Memory B cell (primary cell): Measurements from ENCODE around the gene WSB2.
A peak's percentile ranks its signal among the peaks of the same experiment; 100 is the strongest.
"Not testable (repeated sequence)": the region's sequence is repeated elsewhere in the genome, so short reads cannot be mapped to it uniquely, and the experiment has no call there.

ENCODE experiments used
- ATAC-seq: fragments of 150-1000 bp; cut with Tn5 transposase; 2 replicates; pipeline ENCODE4 v1.10.0; 2021; ENCODE audit warnings: low read depth, mild to moderate bottlenecking, moderate library complexity
- DNase-seq, 2 donors: peaks; one replicate each; pipeline ENCODE4 v3.0.0; 2022; ENCODE audit warnings: low spot score in 2 of 2
- H3K27ac Mint-ChIP-seq: one replicate; pipeline ENCODE4 v1.8.0; 2022; ENCODE audit warnings: mild to moderate bottlenecking, moderate library complexity, mixed read lengths
- H3K27me3 Mint-ChIP-seq: one replicate; pipeline ENCODE4 v1.8.0; 2022; ENCODE audit warnings: mixed read lengths
- H3K36me3 Mint-ChIP-seq: one replicate; pipeline ENCODE4 v1.8.0; 2022; ENCODE audit warnings: mild to moderate bottlenecking, mixed read lengths
- H3K4me1 Mint-ChIP-seq: one replicate; pipeline ENCODE4 v1.8.0; 2022; ENCODE audit warnings: mixed read lengths
- H3K4me3 Mint-ChIP-seq: one replicate; pipeline ENCODE4 v1.8.0; 2022; ENCODE audit warnings: mild to moderate bottlenecking, moderate library complexity, mixed read lengths
- H3K9me3 Mint-ChIP-seq: one replicate; pipeline ENCODE4 v1.8.0; 2022; ENCODE audit warnings: mixed read lengths

WSB2 gene

DNA sequence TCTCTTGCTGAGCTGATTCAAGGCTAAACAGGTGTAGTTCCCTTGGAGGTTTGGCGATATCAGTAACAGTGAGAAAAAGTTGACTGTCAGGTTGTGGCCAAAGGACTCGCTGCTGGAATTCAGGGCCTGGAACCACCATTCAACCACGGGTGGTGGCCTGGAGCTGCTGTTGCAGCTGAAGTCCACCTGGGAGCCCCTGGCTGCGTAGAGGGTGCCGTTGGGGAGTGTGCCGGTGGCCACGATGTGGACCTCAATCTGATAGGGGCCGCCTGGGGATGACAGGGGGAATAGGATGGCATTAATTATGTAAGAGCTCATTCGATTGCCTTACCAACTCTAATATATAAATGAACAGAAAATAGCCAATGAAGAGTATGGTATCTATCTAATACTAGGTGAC lies 21.2 kb upstream of the WSB2 start:
- DNase-seq, result no peak
- Mint-ChIP-seq H3K27ac (no peak overlapping the region), H3K9me3 (no peaks in the 10 kb centered on the region), H3K4me3 (no peak overlapping the region), H3K36me3 (peaks cover 3% of the 10 kb centered on the region), H3K4me1 (no peaks in the 10 kb centered on the region), H3K27me3 (peaks cover 11% of the 10 kb centered on the region)
- no peak for ATAC-seq

- not testable (repeated sequence) for ATAC-seq, H3K27ac Mint-ChIP-seq, H3K4me3 Mint-ChIP-seq, H3K36me3 Mint-ChIP-seq, DNase-seq, H3K4me1 Mint-ChIP-seq, H3K9me3 Mint-ChIP-seq
- peaks cover 12% of the 10 kb centered on the region for H3K27me3 Mint-ChIP-seq
These were observed 20.5 kb upstream of the WSB2 start for GRCh38 chr12:118081521-118081920.

DNA sequence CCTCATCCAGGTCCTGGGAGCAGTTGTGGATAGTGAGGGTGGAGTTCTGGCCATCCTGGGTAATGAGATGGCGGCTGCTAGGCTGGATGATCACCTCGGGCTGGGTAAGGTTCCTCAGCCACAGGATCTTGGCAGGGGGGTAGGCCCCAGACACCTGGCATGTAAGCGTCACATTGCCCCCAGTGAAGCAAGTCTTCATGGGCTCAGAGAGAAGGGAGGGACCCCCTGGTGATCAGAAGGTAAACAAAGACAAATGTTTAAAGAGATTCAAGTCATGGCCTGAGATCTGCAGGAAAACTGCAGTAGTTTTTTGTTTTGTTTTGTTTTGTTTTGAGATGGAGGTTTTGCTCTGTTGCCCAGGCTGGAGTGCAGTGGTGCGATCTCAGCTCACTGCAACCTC lies 12.8 kb upstream of the WSB2 start:
- no peak overlapping the region for H3K27ac Mint-ChIP-seq
- H3K36me3 Mint-ChIP-seq, result peaks cover 3% of the 10 kb centered on the region
- ATAC-seq (no peak), DNase-seq (no peak)
- H3K27me3 Mint-ChIP-seq, result peaks cover 3% of the 10 kb centered on the region
- H3K4me3 Mint-ChIP-seq, result no peak overlapping the region
- no peaks in the 10 kb centered on the region for H3K9me3 Mint-ChIP-seq
- no peaks in the 10 kb centered on the region for H3K4me1 Mint-ChIP-seq

DNA sequence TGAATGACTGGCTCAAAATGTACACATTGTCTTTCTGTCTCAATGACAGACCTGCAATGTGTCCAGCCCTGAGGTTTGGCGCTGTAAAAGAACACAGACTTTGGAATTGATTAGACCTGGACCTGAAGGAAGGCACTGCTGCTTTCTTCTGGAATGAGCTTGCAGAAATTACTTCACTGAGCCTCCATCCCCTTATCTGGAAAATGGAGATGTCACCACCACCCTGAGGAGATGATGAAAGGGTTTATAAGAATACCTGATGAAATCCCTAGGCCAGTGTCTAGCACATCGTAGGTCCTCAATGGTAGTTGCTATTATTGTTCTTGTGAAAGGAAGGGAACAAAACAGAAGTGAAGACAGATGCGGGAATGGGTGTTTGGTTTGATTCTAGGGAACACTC lies 9.7 kb upstream of the WSB2 start:
- H3K9me3 Mint-ChIP-seq, result no peaks in the 10 kb centered on the region
- H3K4me3 Mint-ChIP-seq, result no peak overlapping the region
- H3K36me3 Mint-ChIP-seq, result no peaks in the 10 kb centered on the region
- peaks cover 2% of the 10 kb centered on the region for H3K4me1 Mint-ChIP-seq
- DNase-seq, result no peak
- no peak overlapping the region for H3K27ac Mint-ChIP-seq
- H3K27me3 Mint-ChIP-seq, result peaks cover 5% of the 10 kb centered on the region
- no peak for ATAC-seq

GRCh38 chr12:118068445-118068844 lies 7.5 kb upstream of the WSB2 start:
- no peak overlapping the region for H3K4me3 Mint-ChIP-seq
- no peak overlapping the region for H3K27ac Mint-ChIP-seq
- no peaks in the 10 kb centered on the region for H3K36me3 Mint-ChIP-seq
- no peak for ATAC-seq
- H3K9me3 Mint-ChIP-seq, result no peaks in the 10 kb centered on the region
- H3K27me3 Mint-ChIP-seq, result peaks cover 6% of the 10 kb centered on the region
- DNase-seq, result no peak
- peaks cover 16% of the 10 kb centered on the region for H3K4me1 Mint-ChIP-seq

GRCh38 chr12:118065380-118065779 lies 4.4 kb upstream of the WSB2 start:
- peak; percentile 61 for ATAC-seq
- H3K27ac Mint-ChIP-seq, result no peak overlapping the region

GRCh38 chr12:118064608-118065007 lies 3.6 kb upstream of the WSB2 start:
- H3K27ac Mint-ChIP-seq, result no peak overlapping the region
- peaks cover 38% of the 10 kb centered on the region for H3K4me1 Mint-ChIP-seq

More at GRCh38 chr12:118065380-118065779, 4.4 kb upstream of the WSB2 start:
- Mint-ChIP-seq H3K9me3 (no peaks in the 10 kb centered on the region), H3K36me3 (no peaks in the 10 kb centered on the region), H3K27me3 (peaks cover 6% of the 10 kb centered on the region), H3K4me1 (peaks cover 31% of the 10 kb centered on the region), H3K4me3 (peak overlapping the region; percentile 56)
- no peak for DNase-seq

GRCh38 chr12:118063576-118064391 lies 2.8 kb upstream of the WSB2 start:
- H3K9me3 Mint-ChIP-seq, result no peaks in the 10 kb centered on the region
- no peak for ATAC-seq
- no peaks in the 10 kb centered on the region for H3K36me3 Mint-ChIP-seq
- no peak overlapping the region for H3K4me3 Mint-ChIP-seq
- H3K27me3 Mint-ChIP-seq, result peaks cover 6% of the 10 kb centered on the region
- peaks cover 40% of the 10 kb centered on the region for H3K4me1 Mint-ChIP-seq
- DNase-seq, result no peak
- H3K27ac Mint-ChIP-seq, result no peak overlapping the region

More at GRCh38 chr12:118064608-118065007, 3.6 kb upstream of the WSB2 start:
- Mint-ChIP-seq H3K27me3 (peaks cover 6% of the 10 kb centered on the region), H3K36me3 (no peaks in the 10 kb centered on the region), H3K9me3 (no peaks in the 10 kb centered on the region), H3K4me3 (no peak overlapping the region)
- ATAC-seq (peak; percentile 30), DNase-seq (no peak)

DNA sequence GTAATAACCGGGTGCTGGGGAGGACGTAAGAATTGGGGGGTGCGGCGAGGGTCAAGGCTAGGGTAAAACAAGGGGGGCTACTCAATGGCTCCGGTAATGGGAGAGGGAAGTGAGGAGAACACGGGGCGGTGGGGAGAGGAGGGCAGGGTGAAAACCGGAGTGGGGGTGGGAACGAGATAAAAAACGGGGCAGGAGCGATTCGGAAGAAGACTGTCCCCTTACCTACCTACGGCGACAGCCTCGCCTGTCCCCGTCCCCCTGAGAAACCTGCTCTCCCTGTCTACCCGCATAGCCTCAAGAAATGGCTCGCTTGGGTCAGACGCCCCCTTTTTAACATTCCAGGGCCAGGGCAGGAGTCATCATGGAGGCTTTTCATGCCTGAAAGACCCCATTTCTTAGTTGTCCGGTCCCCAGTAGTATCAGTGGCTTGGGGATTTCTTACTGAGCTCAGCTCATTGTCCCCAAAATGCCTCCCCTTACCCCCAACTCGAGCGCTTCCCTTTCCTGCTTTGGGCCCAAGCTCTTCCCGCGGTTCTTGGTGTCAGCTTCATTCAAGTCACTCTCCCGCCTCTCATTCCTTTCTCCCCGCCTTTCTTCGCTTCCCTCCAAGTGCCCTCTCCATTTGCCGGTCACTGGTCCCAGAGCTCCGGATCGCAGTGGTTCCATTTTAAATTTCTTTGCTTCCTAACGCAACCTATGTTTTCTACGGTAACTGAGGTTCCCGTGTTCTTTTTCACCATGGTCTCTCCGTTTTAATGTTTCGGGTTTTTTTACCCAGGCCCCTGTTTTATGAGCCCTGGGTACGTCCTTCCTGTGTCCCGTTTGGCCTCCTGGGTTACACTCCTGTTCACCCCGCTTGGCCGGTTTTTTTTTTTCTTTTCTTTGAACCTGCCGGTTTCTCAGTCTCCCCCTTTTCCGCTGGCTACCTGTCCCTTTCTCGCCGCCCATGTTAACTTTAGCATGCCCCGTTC lies 1.2 kb upstream of the WSB2 start:
- Mint-ChIP-seq H3K27ac (peak overlapping the region; percentile 56), H3K4me1 (peaks cover 40% of the 10 kb centered on the region), H3K27me3 (peaks cover 2% of the 10 kb centered on the region), H3K9me3 (no peaks in the 10 kb centered on the region), H3K4me3 (peak overlapping the region; percentile 89), H3K36me3 (no peaks in the 10 kb centered on the region)
- ATAC-seq (no peak), DNase-seq (no peak)

DNA sequence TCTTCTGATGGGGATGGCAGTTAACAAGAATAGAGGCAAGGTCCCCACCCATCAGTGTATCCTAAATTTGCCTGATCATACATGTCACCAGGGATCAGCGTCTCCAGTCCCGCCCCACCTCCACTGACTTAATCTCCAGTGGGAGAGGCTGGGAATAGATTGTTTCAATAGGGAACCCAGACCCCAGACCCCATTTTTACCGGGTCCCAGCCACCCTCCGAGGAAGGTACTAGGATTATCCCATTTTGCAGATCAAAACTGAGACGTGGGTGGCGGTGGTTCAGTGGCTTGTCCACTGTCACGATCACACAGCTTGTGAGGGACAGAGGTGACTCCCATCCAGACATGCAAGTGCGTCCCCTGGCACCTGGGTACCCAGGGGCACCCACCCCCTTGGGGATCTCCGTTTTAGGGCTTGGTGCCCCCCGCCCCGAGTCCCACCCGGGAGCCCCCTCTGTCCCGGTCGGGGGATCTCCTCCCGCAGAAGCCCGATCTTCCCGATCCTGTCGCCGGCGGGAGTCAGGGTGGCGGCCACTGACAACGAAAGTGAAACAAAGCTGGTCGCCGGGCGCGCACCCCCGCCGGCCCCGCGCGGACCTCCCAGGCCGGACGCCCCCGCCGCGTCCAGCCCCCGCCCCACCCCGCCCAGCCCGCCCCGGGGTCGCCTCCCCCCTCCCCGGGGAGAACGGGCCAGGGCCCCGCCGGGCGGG lies 523 bp downstream of the WSB2 start:
- Mint-ChIP-seq H3K36me3 (no peaks in the 10 kb centered on the region), H3K9me3 (no peaks in the 10 kb centered on the region), H3K27ac (peak overlapping the region; percentile 56), H3K4me3 (peak overlapping the region; percentile 70), H3K4me1 (peaks cover 42% of the 10 kb centered on the region), H3K27me3 (no peaks in the 10 kb centered on the region)
- DNase-seq, result peak in 1 of 2 donors; percentile 30
- peak; percentile 11 for ATAC-seq

DNA sequence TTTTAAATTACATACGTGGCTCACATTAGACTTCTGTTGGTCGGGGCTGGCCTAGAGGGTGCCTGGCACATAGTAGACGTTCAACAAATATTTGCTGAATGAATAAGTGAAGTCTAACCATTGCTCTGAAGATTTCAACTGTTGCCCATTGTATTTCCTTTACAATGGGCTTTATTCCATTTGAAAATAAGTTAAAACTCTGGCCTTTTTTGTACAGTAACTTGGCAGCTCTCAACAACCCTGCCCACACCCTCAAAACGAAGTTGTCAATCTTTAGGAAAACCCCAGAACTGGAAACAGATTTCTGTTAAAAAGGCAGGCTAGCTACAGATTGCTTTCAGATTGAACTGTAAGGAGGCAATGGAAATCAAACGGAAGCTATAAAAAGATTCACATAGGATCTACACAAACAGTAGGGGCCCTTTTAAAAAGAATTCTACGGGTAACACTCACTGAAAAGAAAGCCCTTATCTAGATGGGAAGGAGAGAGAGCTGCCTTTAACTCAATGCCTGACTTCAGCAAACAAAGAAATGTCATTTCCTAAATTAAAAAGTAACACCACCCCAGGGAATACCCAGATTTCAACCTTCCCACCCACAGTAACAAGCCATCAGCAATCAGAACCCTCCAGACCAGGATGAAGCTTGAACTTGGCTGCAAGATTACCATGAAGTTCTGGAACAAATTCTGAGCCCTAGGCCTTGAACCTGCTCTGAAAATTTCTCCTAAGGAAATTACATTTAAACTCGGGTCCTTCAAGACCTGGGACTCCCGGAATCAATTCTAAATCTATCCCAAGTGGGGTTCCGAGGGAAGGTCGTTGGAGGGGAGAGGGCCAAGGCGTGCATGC lies 1.4 kb downstream of the WSB2 start:
- Mint-ChIP-seq H3K4me1 (peaks cover 33% of the 10 kb centered on the region), H3K9me3 (no peaks in the 10 kb centered on the region), H3K27me3 (no peaks in the 10 kb centered on the region), H3K36me3 (no peaks in the 10 kb centered on the region), H3K4me3 (peak overlapping the region; percentile 70), H3K27ac (peak overlapping the region; percentile 56)
- ATAC-seq (no peak), DNase-seq (no peak)

- H3K9me3 Mint-ChIP-seq, result no peaks in the 10 kb centered on the region
- ATAC-seq, result no peak
- no peak overlapping the region for H3K4me3 Mint-ChIP-seq
- H3K27ac Mint-ChIP-seq, result no peak overlapping the region
- H3K27me3 Mint-ChIP-seq, result no peaks in the 10 kb centered on the region
- H3K4me1 Mint-ChIP-seq, result peaks cover 29% of the 10 kb centered on the region
- DNase-seq, result no peak
- H3K36me3 Mint-ChIP-seq, result no peaks in the 10 kb centered on the region
These were observed 2.1 kb downstream of the WSB2 start for GRCh38 chr12:118058881-118059280.

- H3K36me3 Mint-ChIP-seq, result no peaks in the 10 kb centered on the region
- no peak overlapping the region for H3K27ac Mint-ChIP-seq
- no peaks in the 10 kb centered on the region for H3K27me3 Mint-ChIP-seq
- no peak for ATAC-seq
- H3K9me3 Mint-ChIP-seq, result no peaks in the 10 kb centered on the region
- no peak overlapping the region for H3K4me3 Mint-ChIP-seq
- no peak for DNase-seq
- peaks cover 29% of the 10 kb centered on the region for H3K4me1 Mint-ChIP-seq
These were observed 2.8 kb downstream of the WSB2 start for GRCh38 chr12:118058227-118058626.
